LHCN-M2 (cell line): ENCODE data around the gene RABGAP1. TPM values are rescaled to one million over a fixed set of nuclear protein-coding genes. Genes with fewer than 3 reads are reported as not detected.

ENCODE experiments used
- DNase-seq: peaks from one replicate; pipeline ENCODE4 v3.0.0-alpha.2; 2012; ENCODE audit warnings: low read depth
- total RNA-seq: library from RNA; depleted of rRNA; stranded (reverse); fragments of >200 nt; gene quantifications from 2 replicates; pipeline ENCODE4 v1.2.3, GENCODE V29; 2014

Gene RABGAP1
- total RNA-seq, 1 experiment from 2014 or later, result 28.8 TPM

- no peak for DNase-seq
Observed at GRCh38 chr9:123109540-123110279, 168.9 kb downstream of the RABGAP1 start.

- DNase-seq, result no peak
Observed at GRCh38 chr9:123111427-123112014, 170.7 kb downstream of the RABGAP1 start.

GRCh38 chr9:123112015-123112975, 171.5 kb downstream of the RABGAP1 start:
- no peak for DNase-seq

- DNase-seq, result no peak
Observed at GRCh38 chr9:123113185-123113584, 172.4 kb downstream of the RABGAP1 start.

DNA sequence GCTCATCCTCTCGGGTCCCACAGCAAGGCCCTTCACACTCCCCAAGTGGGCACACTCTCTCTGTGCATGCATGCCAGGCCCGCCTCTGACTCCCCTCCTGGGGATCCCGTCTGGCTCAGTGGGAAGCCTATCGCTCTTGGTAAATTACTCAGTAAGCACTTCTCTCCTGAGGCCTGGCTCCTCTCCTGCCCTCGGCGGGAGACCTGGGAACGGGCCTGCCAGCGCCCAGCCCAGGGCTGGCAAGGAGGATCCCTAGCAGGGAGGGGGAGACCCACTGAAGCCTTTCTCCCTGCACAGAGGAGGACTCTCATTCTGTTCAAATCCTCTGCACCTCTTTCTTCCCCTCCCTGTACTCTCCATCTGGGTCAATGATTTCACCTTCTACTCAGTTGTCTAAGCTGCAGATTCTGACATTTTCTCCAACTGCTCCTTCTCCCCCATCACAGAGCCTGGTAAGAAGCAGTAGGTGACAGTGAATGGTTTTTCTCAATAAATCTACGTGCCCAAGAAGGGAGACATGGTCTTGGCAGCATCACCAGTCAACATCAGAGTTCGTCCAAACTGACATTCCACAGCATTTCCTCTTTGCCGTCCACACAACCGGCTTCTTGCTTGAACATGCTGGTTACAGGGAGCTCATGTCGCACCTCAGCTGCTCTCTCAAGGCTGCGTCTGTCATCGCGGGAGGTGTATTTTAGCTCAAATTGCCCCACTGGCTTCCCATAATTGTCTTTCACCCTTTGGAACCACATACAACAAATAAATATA, 174.5 kb downstream of the RABGAP1 start:
- no peak for DNase-seq

DNA sequence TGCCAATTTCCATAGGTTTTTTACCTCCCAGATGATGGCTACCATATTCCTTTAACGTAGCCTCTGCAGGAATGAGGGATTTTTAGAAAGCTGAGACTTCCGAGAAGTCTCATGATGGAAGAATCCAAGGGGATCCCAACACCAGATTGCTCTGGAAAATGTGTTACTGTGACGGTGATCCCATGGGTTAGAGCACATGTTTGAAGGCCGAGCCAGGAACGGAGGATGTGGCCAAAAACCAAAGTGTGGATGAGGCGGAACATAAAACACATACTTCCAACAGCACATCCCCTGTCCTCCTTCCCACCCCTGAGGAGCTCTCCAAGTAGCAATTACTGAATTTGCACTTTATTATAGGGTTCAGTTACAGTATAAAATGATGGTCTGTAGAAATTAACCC, 175.2 kb downstream of the RABGAP1 start:
- no peak for DNase-seq

GRCh38 chr9:123119566-123119965, 178.7 kb downstream of the RABGAP1 start:
- DNase-seq, result no peak

DNA sequence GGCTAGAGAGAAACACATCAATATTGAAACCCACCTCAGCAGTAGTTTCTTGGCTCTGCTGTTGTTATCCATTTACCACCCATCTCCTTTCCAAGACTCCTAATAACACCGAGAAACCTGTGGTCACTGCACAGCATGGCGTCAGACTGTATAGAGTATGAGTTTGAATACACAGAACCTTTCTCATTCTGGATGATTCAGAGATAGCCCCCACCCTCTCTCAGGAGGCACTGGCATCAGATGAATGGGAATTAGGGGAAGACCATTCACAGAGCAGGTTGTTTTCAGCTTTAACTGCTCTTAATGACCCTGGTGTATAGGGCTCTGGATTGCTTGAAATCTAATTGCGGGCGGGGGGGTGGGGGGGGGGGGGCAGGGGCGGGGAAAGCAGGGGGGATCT, 179.3 kb downstream of the RABGAP1 start:
- DNase-seq, result no peak

DNA sequence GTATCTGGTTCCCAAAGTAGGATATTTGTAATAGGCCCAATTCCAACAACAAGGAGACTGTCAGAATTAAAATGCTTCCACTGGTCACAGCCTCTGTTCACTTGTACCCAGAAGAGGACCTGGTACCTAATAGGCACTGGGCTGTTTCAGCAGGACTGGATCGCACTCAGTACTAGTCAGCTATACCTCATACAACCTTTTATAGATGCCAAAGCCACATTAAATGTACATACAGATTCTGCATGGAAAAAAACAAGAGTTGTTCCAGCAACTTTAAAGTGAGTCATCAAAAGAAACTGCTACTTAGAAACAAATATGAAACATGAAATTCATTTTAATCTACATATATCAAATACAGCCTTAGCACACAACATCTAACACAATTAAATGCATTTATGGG, 180.1 kb downstream of the RABGAP1 start:
- no peak for DNase-seq

GRCh38 chr9:123121457-123121856, 180.6 kb downstream of the RABGAP1 start:
- DNase-seq, result no peak

DNA sequence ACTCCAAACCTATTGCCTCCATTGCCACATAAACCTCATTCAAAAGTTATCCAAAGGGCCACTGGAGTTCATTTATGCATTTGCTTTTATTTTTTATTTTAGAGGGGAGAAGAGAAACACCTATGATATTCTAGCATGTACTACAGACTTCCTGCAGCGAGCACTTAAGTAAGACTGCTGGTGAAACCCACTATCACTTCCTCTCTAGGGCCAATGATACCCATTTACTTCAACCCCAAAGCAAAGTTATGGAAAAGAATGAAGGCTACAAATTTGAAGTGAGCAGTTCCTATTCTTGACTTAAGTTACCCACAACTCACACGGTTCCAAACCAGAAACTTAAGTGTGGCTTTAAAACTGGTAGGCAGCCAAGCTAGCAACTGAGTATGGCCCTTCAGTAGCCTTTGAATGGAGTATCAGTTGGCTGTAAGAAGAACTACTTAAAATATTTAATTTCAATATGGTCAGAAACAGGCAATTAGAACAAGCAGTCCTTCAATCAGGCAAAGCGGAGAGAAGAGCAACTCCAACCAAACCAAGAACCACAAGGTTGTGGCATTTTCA, 186.8 kb downstream of the RABGAP1 start:
- no peak for DNase-seq

DNA sequence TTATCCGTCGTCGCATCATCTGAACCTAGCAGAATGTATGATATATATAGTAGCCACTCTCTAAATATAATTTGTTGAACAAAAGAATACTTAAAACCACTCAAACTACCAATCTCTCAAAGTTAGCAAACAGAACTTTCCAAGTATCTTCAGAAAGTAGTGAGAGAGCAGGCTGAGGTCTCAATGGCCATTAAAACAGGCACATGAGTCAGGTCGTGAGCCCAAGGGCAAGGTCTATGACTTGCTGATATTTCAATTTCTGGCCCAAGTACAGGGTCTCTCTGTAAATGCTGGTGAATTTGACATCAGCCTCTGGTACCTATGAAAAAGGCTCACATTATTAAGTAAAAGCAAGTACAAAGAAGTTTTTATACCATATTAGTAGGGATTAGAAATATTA, 187.8 kb downstream of the RABGAP1 start:
- DNase-seq, result no peak

DNA sequence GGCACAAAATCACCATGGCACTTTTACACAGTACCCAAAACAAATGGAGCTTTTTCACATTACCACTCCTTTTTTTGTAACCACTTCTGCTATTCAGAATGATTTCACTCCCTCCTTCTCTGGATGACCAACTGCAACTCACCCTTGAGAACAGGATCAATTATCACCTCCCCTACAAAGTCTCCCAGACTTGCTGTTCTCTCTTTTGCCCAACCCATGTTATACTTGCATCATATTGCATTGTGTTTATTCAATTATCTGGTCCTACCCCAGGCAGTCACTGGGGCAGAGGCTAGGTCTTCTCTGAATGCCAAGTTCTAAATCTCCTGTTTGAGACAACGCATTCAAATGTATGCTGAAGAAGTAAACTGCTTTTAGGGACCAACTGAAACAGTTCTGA, 188.6 kb downstream of the RABGAP1 start:
- DNase-seq, result no peak

- DNase-seq, result peak; percentile 36
Observed at GRCh38 chr9:123131258-123131657, 190.4 kb downstream of the RABGAP1 start.

DNA sequence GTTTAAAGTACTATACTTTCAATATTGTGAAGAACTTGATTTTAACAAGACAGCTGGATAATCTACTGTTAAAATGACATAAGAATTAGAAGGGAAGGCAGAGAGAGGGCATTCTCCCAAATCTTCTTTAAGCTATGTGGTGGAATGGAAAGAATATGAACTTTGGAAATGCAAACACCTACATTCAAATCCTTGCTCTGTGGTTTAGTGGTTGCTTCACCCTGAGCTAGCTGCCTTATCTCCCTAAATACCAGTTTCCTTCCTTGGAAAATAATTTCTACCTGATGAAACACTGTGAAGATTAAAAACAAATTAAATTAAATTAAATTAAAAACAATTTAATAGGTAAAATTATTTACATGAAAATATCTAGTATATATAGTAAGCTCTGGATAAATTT, 191.2 kb downstream of the RABGAP1 start:
- DNase-seq, result no peak

GRCh38 chr9:123132696-123133095, 191.9 kb downstream of the RABGAP1 start:
- no peak for DNase-seq

- no peak for DNase-seq
Observed at GRCh38 chr9:123135430-123135829, 194.6 kb downstream of the RABGAP1 start.

GRCh38 chr9:123138163-123138562, 197.3 kb downstream of the RABGAP1 start:
- DNase-seq, result no peak

- no peak for DNase-seq
Observed at GRCh38 chr9:123149067-123149466, 208.2 kb downstream of the RABGAP1 start.

DNA sequence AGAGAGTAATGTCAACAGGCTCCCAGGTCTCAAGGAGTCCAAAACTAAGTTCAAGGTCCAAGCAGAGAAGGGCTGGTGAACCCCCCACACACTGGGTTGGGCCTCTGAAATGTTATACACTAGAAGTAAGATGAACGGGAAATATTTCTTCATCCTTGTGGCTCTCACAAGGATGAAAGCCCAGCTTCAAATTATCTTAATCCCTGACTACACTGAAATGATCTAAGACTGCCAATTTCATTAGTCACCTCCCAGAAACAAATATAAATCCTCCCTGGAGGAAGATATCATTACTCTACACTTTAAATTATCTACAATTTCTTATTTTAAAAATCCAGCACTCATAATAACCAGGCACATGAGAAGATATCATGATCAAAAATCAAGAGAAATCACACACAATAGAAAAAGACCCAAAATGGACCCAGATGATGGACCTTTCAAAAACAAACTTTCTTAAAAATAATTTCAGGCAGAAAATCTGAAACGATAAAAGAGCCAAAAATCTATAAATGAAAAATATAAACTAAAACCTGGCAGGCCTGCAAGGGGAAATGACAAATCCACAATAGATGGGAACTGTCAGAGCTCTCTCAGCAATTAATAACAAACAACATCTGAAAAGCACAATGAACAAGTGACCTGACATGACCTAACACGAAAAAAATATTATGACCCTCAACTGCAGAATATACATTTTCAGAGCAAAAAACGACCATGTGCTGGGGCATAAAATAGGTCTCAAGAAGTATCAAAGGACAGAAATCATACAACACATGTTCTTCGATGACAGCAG, 210.1 kb downstream of the RABGAP1 start:
- no peak for DNase-seq
